Uterus (tissue), 4 donors: Measurements from ENCODE around the gene RELL2. TPM values are rescaled to one million over a fixed set of nuclear protein-coding genes. Genes with fewer than 3 reads are reported as not detected.

Experiments used
- DNase-seq, 2 donors: peaks; one replicate each; pipeline ENCODE4 v3.0.0-alpha.2; 2019 to 2020
- H3K27ac ChIP-seq, 2 donors: fragments of 200-600 bp; sonication (generic); 1 replicate in 1 of 2; 2 replicates in 1 of 2; pipeline ENCODE4 v1.5.1; 2016 to 2018
- H3K27me3 ChIP-seq, 2 donors: fragments of 200-600 bp; sonication (generic); one replicate each; pipeline ENCODE4 v1.5.1; 2018 to 2019; ENCODE audit warnings: control low read depth in 1 of 2
- H3K36me3 ChIP-seq, 2 donors: fragments of 200-600 bp; sonication (generic); one replicate each; pipeline ENCODE4 v1.5.1; 2019; ENCODE audit warnings: control low read depth in 1 of 2
- H3K4me1 ChIP-seq, 2 donors: fragments of 200-600 bp; sonication (generic); one replicate each; pipeline ENCODE4 v1.5.1; 2018 to 2019; ENCODE audit warnings: control low read depth in 1 of 2
- H3K4me3 ChIP-seq, 2 donors: fragments of 200-600 bp; sonication (generic); 1 replicate in 1 of 2; 2 replicates in 1 of 2; pipeline ENCODE4 v1.5.1; 2018 to 2019; ENCODE audit warnings: mild to moderate bottlenecking in 1 of 2
- H3K9me3 ChIP-seq, 2 donors: fragments of 200-600 bp; sonication (generic); one replicate each; pipeline ENCODE4 v1.5.1; 2019; ENCODE audit warnings: control low read depth in 1 of 2
- POLR2A ChIP-seq, 2 donors: fragments of 450-650 bp; IDR thresholded peaks; one replicate each; pipeline ENCODE4 v1.6.1; 2016; ENCODE audit warnings: antibody characterized with exemption in 2 of 2, mild to moderate bottlenecking in 1 of 2, moderate library complexity in 1 of 2
- intact Hi-C: fragments of 100-400 bp; cut with DNase I; formaldehyde crosslinking; loops from one replicate; pipeline ENCODE4 v1.15.1; 2023; ENCODE audit warnings: low total_unique reads
- total RNA-seq, 4 donors: library from RNA; depleted of rRNA in 3 of 4; stranded (reverse); fragments of >200 nt in 3 of 4; gene quantifications; one replicate each; pipeline versions ENCODE4 v1.1.0 to v1.2.4, GENCODE V29; 2014 to 2023
- TF ChIP-seq, protein P1 (sequence below), 4 experiments: fragments of 200-600 bp in 2 of 4; fragments of 450-650 bp in 2 of 4; sonication (generic) in 2 of 4; IDR thresholded peaks; one replicate each; pipeline ENCODE4 v1.5.1; 2016 to 2019; ENCODE audit warnings: antibody characterized with exemption in 4 of 4, mild to moderate bottlenecking in 2 of 4, moderate library complexity in 1 of 4
- donor health status: DM: yes; HTN: yes; CAD: no.

The RELL2 gene
- total RNA-seq, 4 donors from 2014 or later, result 0.35 to 1.7 TPM; not detected in 2

DNA sequence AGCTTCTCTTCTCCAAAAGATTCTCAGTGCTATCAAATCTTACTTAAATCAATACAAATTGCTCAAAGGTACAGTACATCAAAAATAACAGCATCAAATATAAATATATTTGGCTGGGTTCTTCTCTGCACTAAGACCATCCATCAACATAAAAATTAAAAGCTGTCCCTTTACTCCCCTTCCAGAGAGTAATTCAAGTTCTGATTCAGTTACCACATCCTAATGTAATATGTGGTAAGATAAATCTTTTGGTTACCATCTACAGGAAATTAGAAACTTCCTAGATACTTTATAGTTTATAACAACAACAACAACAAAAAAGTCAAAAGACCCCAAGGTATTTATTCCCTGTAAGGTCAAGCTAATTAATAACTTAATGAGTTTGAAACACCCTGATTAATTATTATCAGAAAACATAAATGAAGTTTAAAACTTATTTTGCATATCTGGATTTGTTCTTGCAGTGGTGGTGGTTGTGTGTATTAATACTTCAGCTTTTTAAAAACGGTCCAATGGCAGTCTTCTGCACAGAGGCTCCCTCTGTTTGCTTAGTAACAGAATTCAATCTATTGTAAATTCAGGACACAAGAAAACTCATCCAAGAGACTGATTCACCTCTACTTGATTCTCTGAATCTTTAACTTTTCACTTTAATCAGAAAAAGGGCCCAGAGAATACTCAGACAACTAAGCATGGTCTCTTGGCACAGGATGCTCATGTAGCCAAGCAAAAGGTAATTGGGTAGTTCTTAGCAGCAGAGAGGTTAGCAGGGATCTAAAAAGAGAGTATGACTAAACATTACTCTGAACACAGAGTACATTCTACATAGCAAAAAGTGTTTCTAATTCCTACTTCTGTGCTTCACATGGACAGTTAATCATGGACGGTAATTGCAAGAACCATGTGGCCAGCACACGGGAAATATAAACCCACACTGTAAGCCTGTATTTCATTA is 38.1 kb upstream of the RELL2 start:
- Histone ChIP-seq H3K27ac (no peak overlapping the region), H3K4me3 (no peak overlapping the region), H3K27me3 (no peaks in the 10 kb centered on the region), H3K9me3 (no peaks in the 10 kb centered on the region), H3K36me3 (no peaks in the 10 kb centered on the region), H3K4me1 (no peaks in the 10 kb centered on the region)
- TF ChIP-seq POLR2A (IDR thresholded peaks at IDR 0.05), result no peak
- TF ChIP-seq, protein P1, sequence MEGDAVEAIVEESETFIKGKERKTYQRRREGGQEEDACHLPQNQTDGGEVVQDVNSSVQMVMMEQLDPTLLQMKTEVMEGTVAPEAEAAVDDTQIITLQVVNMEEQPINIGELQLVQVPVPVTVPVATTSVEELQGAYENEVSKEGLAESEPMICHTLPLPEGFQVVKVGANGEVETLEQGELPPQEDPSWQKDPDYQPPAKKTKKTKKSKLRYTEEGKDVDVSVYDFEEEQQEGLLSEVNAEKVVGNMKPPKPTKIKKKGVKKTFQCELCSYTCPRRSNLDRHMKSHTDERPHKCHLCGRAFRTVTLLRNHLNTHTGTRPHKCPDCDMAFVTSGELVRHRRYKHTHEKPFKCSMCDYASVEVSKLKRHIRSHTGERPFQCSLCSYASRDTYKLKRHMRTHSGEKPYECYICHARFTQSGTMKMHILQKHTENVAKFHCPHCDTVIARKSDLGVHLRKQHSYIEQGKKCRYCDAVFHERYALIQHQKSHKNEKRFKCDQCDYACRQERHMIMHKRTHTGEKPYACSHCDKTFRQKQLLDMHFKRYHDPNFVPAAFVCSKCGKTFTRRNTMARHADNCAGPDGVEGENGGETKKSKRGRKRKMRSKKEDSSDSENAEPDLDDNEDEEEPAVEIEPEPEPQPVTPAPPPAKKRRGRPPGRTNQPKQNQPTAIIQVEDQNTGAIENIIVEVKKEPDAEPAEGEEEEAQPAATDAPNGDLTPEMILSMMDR (IDR thresholded peaks at IDR 0.05), result no peak
- DNase-seq, result no peak
- intact Hi-C loops, result no loop called here

DNA sequence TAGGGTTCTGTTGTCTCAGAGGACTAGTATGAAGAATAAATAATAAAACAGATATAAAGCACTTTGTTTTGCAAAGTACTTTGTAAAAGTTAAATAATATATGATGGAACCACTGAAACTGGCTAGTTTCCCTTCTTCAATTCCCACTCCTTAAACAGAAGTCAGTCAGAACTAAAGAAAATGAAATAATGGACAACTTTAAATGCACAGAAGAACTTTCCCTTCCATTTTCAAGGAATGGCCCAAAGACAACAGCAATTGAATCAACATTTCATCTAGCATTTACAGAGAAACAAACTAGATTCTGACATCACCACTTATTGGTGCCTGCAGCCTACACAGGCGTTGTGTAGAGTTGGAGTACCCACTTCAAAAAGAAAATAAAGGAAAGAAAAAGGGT is 34.2 kb upstream of the RELL2 start:
- Histone ChIP-seq H3K9me3 (no peaks in the 10 kb centered on the region), H3K27ac (peak overlapping the region in 1 of 2 donors; percentile 6), H3K4me3 (no peak overlapping the region), H3K4me1 (peaks cover 0 to 3% of the 10 kb centered on the region in 2 donors), H3K36me3 (no peaks in the 10 kb centered on the region), H3K27me3 (no peaks in the 10 kb centered on the region)
- intact Hi-C loops, result no loop called here
- DNase-seq, result no peak
- no peak for TF ChIP-seq POLR2A (IDR thresholded peaks at IDR 0.05)

DNA sequence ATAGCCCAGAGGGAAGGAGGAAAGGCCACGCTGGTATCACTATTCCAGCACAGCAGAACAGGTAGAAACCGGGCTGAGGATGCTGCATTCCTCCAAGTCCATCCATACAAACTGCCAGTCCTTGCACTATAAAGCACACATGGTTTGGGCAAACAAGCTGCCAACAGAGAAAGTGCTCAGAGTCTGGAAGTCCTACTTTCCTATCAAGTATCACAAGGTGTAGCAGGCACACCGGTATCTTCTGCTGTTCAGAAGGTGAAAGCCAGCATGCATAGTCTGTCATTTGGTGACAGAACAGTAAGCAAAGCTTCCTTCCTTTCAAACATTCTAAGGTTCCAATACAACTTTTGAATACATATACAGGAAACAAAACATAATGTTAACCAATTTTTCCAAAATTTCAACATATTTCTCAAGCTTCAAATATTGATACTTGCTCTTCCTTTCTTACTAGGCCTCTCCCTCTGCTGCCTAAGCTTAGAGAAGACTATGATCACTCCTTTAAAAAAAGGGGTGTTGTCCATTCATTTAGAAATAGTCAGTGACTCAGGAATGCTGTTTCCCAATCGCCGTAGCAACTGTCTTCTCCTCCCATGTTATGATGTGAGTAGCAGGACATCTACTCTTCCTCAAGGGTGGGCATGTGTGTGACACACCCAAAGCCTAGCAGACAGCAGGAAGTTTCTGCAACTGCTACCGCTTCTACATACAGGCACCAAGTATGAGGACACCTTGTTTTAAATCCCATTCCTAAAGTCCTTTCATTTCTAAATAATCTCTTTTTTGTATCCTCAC is 32.7 kb upstream of the RELL2 start:
- DNase-seq, result peak; percentile 44 to 65
- Histone ChIP-seq H3K36me3 (no peaks in the 10 kb centered on the region), H3K4me3 (no peak overlapping the region)

DNA sequence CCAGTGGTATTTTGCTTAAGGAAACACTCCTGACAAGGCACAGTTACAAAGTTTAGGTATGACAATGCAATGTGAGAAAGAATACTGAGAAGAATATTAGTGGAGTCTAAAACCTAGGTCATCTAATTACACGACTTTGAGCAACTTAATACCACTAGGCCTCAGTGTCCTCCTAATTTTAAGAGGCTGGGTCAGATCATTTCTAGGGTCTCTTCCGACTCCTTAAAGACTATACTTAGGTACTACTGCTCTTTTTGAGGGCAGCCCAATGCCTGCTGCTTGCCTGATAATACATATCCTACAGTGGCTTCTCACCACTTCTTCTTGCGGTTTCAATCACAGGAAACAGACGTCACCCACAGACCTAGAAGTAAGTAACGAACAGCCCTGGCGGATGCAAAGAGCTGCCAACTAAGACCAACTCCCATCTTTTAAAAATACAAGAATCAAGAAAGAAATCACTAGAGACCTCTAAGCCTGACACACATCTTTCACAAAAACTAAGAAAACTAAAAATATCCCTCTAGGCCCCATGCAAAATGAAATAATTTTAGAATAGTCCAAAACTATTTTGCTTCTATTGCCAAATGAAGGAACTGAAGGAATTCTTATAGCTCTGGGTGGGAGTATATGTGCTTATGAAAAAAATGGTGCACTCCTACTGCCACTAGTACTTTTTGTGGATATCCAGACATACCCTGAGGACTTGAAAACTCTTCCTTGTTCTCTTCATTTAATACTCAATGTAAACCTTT is 31.1 kb upstream of the RELL2 start:
- Histone ChIP-seq H3K27me3 (no peaks in the 10 kb centered on the region), H3K4me1 (peaks cover 0 to 3% of the 10 kb centered on the region in 2 donors), H3K9me3 (no peaks in the 10 kb centered on the region), H3K27ac (peak overlapping the region; percentile 50 to 71), H3K36me3 (no peaks in the 10 kb centered on the region), H3K4me3 (no peak overlapping the region)
- DNase-seq, result no peak
- TF ChIP-seq, protein P1 (IDR thresholded peaks at IDR 0.05), result no peak
- TF ChIP-seq POLR2A (IDR thresholded peaks at IDR 0.05), result no peak
- intact Hi-C loops, result no loop called here

More for the DNA sequence above, 32.7 kb upstream of the RELL2 start:
- Histone ChIP-seq H3K4me1 (peaks cover 0 to 3% of the 10 kb centered on the region in 2 donors), H3K9me3 (no peaks in the 10 kb centered on the region), H3K27ac (peak overlapping the region; percentile 23 to 71), H3K27me3 (no peaks in the 10 kb centered on the region)
- intact Hi-C loops, result no loop called here
- TF ChIP-seq, protein P1 (IDR thresholded peaks at IDR 0.05), result no peak
- no peak for TF ChIP-seq POLR2A (IDR thresholded peaks at IDR 0.05)

DNA sequence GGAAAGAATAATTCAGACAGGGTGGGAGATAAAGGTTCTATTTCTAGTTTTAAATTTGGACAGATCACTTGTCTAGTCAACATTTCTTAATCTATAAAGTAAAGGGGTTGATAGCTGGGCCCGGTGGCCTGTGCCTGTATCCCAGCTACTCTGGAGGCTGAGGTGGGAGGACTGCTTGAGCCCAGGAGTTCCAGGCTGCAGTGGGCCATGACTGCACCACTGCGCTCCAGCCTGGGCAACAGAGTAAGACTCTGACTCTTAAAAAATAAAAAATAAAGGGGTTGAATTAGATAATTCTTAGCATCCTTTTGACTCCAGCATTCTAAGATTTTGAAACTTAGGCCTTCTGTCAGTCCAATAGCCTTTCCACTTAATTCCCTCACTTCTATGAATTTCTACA is 28.8 kb upstream of the RELL2 start:
- H3K4me1 ChIP-seq, result peaks cover under 1 to 3% of the 10 kb centered on the region in 2 donors
- intact Hi-C loops, result no loop called here
- no peaks in the 10 kb centered on the region for H3K27me3 ChIP-seq
- no peak overlapping the region for H3K4me3 ChIP-seq
- H3K27ac ChIP-seq, result no peak overlapping the region
- no peak for DNase-seq
- no peaks in the 10 kb centered on the region for H3K36me3 ChIP-seq
- no peaks in the 10 kb centered on the region for H3K9me3 ChIP-seq
- TF ChIP-seq, protein P1 (IDR thresholded peaks at IDR 0.05), result no peak
- TF ChIP-seq POLR2A (IDR thresholded peaks at IDR 0.05), result no peak
